ENCODE measurements around the gene IL1RAPL2. TPM values are rescaled to one million over a fixed set of nuclear protein-coding genes. Genes with fewer than 3 reads are reported as not detected.

The IL1RAPL2 gene
- total RNA-seq, 1 donor from 2014 or later: not detected

DNA sequence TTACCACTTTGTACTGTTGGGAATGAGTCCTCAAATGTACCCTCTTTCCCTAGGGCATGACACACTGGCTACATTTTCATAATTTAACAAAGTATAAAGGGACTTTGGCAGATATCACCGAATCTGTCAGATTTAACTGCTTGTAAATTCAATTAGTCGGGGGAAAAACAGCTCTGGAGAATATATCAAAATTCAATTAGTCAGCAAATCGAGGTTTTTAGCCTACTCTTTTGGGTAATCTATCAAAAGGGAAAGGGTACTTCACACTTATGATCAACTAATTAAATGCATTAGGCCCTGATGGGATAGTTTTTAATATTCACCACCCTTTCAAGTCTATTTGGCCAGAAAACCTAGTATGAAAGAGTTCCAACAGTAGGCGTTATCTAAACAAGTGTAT, 141.0 kb downstream of the IL1RAPL2 start:
- no peak for TF ChIP-seq CTCF (IDR thresholded peaks at IDR 0.05)
- no peaks in the 10 kb centered on the region for H3K36me3 ChIP-seq
- H3K9me3 ChIP-seq: no peaks in the 10 kb centered on the region
- H3K27ac ChIP-seq: no peak overlapping the region
- no peaks in the 10 kb centered on the region for H3K27me3 ChIP-seq
- no peak overlapping the region for H3K4me3 ChIP-seq
- no peak for DNase-seq (ENCODE audit: low spot score in 2 of 2)
- intact Hi-C loops (cut with DNase I): no loop called here
- H3K4me1 ChIP-seq: no peaks in the 10 kb centered on the region

DNA sequence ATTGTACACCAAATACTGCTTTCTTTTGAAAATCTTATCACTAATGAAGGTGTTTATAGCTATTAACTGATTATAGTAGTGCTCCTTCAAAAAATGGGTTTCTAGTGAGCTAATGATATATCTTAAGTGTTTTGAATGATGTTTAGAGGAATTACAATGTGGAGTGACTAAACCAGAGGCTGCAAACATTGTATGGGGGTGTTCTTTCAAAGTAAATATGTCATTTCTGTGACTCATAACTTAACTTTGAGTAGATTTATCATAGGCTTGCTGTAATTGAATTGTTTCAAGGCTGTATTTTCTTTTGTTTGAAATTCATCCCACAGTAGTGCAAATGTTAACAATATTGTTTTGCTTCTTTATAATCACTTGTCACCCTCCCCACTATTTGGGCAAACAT, 141.6 kb downstream of the IL1RAPL2 start:
- intact Hi-C loops (cut with DNase I): no loop called here
- no peaks in the 10 kb centered on the region for H3K36me3 ChIP-seq
- H3K27me3 ChIP-seq: no peaks in the 10 kb centered on the region
- H3K4me1 ChIP-seq: no peaks in the 10 kb centered on the region
- DNase-seq (ENCODE audit: low spot score in 2 of 2): no peak
- no peaks in the 10 kb centered on the region for H3K9me3 ChIP-seq
- H3K4me3 ChIP-seq: no peak overlapping the region
- no peak for TF ChIP-seq CTCF (IDR thresholded peaks at IDR 0.05)
- no peak overlapping the region for H3K27ac ChIP-seq

- Histone ChIP-seq H3K27me3 (no peaks in the 10 kb centered on the region), H3K4me3 (no peak overlapping the region), H3K27ac (no peak overlapping the region), H3K9me3 (no peaks in the 10 kb centered on the region), H3K4me1 (no peaks in the 10 kb centered on the region), H3K36me3 (no peaks in the 10 kb centered on the region)
- intact Hi-C loops (cut with DNase I): no loop called here
- no peak for DNase-seq (ENCODE audit: low spot score in 2 of 2)
- no peak for TF ChIP-seq CTCF (IDR thresholded peaks at IDR 0.05)
Observed at GRCh38 chrX:104712515-104712914, 146.5 kb downstream of the IL1RAPL2 start.

DNA sequence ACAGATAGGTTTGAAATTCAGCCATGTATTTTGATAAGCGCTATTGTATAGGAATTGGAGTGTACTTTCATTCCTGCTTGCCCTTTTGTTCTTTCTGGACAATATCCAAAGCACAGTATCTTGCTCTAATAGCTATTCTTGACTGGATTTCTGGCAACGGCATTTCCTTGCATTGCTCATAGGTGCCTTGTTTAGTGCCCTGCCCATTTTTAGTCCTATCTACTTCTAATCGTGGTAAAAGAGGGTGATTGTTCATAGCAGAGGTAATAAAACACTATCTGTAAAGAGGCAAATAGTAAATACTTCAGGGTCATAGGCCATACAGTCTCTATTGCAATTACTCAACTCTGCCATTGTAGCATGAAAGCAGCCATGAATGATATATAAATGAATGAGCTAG, 155.9 kb downstream of the IL1RAPL2 start:
- Histone ChIP-seq H3K4me3 (no peak overlapping the region), H3K27ac (no peak overlapping the region), H3K9me3 (no peaks in the 10 kb centered on the region), H3K27me3 (no peaks in the 10 kb centered on the region), H3K4me1 (no peaks in the 10 kb centered on the region), H3K36me3 (no peaks in the 10 kb centered on the region)
- no peak for TF ChIP-seq CTCF (IDR thresholded peaks at IDR 0.05)
- no peak for DNase-seq (ENCODE audit: low spot score in 2 of 2)
- intact Hi-C loops (cut with DNase I): no loop called here

GRCh38 chrX:104728456-104728855, 162.5 kb downstream of the IL1RAPL2 start:
- no peaks in the 10 kb centered on the region for H3K9me3 ChIP-seq
- H3K4me1 ChIP-seq: no peaks in the 10 kb centered on the region
- no peaks in the 10 kb centered on the region for H3K36me3 ChIP-seq
- no peak for DNase-seq (ENCODE audit: low spot score in 2 of 2)
- no peaks in the 10 kb centered on the region for H3K27me3 ChIP-seq
- no peak overlapping the region for H3K27ac ChIP-seq
- intact Hi-C loops (cut with DNase I): no loop called here
- no peak for TF ChIP-seq CTCF (IDR thresholded peaks at IDR 0.05)
- no peak overlapping the region for H3K4me3 ChIP-seq

DNA sequence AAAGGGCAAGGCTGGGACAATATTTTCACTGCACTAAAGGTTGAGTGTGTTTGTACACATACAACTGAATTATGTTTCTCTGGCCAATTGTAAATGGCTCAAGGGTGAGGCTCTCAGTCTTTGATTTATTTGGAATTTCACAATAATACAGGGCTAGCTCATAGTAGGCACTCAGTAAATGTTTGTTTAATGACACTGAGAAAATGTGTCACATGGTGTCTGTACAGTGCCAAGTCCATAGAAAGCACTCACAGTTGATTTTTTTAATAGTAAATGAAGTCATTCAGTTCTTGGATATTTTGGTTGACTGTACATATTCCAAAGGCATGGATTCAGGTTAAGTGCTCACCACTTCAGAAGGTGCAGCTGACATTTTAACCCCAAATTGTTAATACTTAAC, 176.4 kb downstream of the IL1RAPL2 start:
- DNase-seq (ENCODE audit: low spot score in 2 of 2): no peak
- Histone ChIP-seq H3K27me3 (no peaks in the 10 kb centered on the region), H3K27ac (no peak overlapping the region), H3K36me3 (no peaks in the 10 kb centered on the region), H3K9me3 (no peaks in the 10 kb centered on the region), H3K4me3 (no peak overlapping the region), H3K4me1 (no peaks in the 10 kb centered on the region)
- intact Hi-C loops (cut with DNase I): no loop called here
- no peak for TF ChIP-seq CTCF (IDR thresholded peaks at IDR 0.05)
